ENCODE data around the gene GNAZ. TPM values are rescaled to one million over a fixed set of nuclear protein-coding genes. Genes with fewer than 3 reads are reported as not detected.

GNAZ gene
- total and polyA plus RNA-seq, 2 donors from 2014 or later, result 3.7 to 5.7 TPM

DNA sequence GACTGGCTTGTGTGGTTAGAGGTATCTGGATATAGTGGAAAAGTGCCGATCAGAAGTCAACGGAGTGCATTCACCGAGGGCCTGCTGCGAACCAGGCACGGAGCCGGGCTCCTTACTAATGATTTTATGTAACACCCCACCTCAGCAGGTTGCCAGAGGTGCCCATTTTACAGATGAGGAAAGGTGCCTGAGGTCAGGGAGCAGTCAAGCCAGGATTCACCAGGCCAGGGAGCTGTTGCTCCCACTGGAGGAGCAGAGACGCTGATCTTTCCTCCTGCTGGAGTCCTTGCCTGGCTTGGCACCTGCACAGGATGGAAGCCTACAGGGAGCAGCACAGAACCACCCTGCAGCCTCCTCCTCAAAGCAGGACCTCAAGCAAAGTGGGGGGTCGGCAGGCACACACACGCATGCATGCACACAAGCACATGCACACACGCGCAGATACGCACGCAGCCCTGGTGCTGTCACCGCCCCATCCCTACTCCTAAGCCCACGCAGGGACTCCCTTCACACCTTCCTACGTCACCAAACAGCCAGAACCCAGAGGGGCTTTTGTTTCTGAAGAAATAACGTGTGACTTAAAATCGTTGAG, 55.3 kb downstream of the GNAZ start:
- Histone ChIP-seq H3K9me3 (ENCODE audit: control insufficient read depth in 2 of 3, insufficient read depth in 1 of 3, low read length in 3 of 3) (no peaks in the 10 kb centered on the region), H3K9ac (ENCODE audit: low read length in 3 of 3) (no peak overlapping the region), H3K4me1 (ENCODE audit: control insufficient read depth in 2 of 3, insufficient read depth in 2 of 3, low read depth in 1 of 3, low read length in 3 of 3) (peaks cover 0 to 4% (median 0%) of the 10 kb centered on the region in 3 donors), H3K4me3 (ENCODE audit: low read length in 3 of 3) (no peak overlapping the region), H3K27ac (ENCODE audit: low read depth in 2 of 2, low read length in 2 of 2) (no peak overlapping the region), H3K36me3 (ENCODE audit: control insufficient read depth in 2 of 3, insufficient read depth in 3 of 3, low read length in 3 of 3) (peaks cover 0 to 5% (median 0%) of the 10 kb centered on the region in 3 donors), H3K27me3 (ENCODE audit: control insufficient read depth, insufficient read depth, low read length) (no peaks in the 10 kb centered on the region)
- no peak for FAIRE-seq
- no peak for DNase-seq
- intact Hi-C loops (cut with DNase I), result loop anchor here (10.0 kb wide), 1 partner anchor 161 kb away; no protein-coding TSS in a partner anchor
- TF ChIP-seq, protein P1, sequence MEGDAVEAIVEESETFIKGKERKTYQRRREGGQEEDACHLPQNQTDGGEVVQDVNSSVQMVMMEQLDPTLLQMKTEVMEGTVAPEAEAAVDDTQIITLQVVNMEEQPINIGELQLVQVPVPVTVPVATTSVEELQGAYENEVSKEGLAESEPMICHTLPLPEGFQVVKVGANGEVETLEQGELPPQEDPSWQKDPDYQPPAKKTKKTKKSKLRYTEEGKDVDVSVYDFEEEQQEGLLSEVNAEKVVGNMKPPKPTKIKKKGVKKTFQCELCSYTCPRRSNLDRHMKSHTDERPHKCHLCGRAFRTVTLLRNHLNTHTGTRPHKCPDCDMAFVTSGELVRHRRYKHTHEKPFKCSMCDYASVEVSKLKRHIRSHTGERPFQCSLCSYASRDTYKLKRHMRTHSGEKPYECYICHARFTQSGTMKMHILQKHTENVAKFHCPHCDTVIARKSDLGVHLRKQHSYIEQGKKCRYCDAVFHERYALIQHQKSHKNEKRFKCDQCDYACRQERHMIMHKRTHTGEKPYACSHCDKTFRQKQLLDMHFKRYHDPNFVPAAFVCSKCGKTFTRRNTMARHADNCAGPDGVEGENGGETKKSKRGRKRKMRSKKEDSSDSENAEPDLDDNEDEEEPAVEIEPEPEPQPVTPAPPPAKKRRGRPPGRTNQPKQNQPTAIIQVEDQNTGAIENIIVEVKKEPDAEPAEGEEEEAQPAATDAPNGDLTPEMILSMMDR (IDR thresholded peaks at IDR 0.05; ENCODE audit: borderline replicate concordance, extremely low read depth, insufficient read depth), result no peak

DNA sequence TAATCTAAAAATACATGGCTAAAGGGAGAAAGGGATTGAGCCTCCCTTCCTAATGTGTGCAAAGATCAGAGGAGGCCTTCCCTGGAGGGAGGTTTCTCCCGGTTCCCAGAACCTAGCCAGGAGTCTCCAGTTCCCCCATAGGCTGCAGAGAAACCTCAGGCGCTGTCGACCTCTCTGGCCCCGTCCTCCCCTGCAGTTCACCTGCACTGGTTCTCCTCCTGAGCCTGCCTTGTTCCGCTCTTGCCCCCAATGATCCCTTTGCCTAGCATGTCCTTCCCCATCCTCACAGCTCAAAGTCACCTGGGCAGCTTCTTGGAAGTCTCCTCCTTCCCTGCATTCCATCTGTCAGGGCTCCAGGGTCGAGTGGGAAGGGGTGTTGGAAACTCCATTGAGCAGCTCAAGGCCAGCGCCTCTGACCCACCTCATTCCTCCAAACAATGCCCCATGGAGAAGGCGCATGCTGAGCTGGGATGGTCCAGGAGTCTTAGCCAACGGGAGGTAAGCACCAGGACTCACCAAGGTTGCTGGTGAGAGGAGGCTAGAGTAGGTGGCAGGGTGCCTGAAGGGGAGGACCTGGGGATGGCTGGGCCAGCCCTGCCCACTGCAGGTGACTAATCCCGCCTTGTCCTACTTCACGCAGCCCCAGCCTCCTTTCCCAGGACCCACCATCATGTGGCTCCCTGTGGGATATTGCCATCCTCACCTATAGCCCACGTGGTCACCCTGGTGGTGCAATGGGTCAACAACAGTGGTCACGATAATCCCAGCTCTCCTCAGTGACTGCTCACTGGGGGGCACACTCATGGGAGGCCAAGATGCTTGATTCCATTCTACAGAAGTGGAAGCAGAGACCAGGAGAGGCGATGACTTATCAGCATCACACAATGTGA, 56.1 kb downstream of the GNAZ start:
- Histone ChIP-seq H3K4me3 (ENCODE audit: low read length in 3 of 3) (no peak overlapping the region), H3K4me1 (ENCODE audit: control insufficient read depth in 2 of 3, insufficient read depth in 2 of 3, low read depth in 1 of 3, low read length in 3 of 3) (peaks cover 0 to 4% (median 0%) of the 10 kb centered on the region in 3 donors), H3K27ac (ENCODE audit: low read depth in 2 of 2, low read length in 2 of 2) (no peak overlapping the region), H3K27me3 (ENCODE audit: control insufficient read depth, insufficient read depth, low read length) (no peaks in the 10 kb centered on the region), H3K9me3 (ENCODE audit: control insufficient read depth in 2 of 3, insufficient read depth in 1 of 3, low read length in 3 of 3) (no peaks in the 10 kb centered on the region), H3K36me3 (ENCODE audit: control insufficient read depth in 2 of 3, insufficient read depth in 3 of 3, low read length in 3 of 3) (peaks cover 0 to under 1% (median 0%) of the 10 kb centered on the region in 3 donors), H3K9ac (ENCODE audit: low read length in 3 of 3) (no peak overlapping the region)
- TF ChIP-seq, protein P1 (IDR thresholded peaks at IDR 0.05; ENCODE audit: borderline replicate concordance, extremely low read depth, insufficient read depth), result no peak
- DNase-seq, result no peak
- intact Hi-C loops (cut with DNase I), result loop anchor here (10.0 kb wide), 1 partner anchor 162 kb away; no protein-coding TSS in a partner anchor
- FAIRE-seq, result no peak

DNA sequence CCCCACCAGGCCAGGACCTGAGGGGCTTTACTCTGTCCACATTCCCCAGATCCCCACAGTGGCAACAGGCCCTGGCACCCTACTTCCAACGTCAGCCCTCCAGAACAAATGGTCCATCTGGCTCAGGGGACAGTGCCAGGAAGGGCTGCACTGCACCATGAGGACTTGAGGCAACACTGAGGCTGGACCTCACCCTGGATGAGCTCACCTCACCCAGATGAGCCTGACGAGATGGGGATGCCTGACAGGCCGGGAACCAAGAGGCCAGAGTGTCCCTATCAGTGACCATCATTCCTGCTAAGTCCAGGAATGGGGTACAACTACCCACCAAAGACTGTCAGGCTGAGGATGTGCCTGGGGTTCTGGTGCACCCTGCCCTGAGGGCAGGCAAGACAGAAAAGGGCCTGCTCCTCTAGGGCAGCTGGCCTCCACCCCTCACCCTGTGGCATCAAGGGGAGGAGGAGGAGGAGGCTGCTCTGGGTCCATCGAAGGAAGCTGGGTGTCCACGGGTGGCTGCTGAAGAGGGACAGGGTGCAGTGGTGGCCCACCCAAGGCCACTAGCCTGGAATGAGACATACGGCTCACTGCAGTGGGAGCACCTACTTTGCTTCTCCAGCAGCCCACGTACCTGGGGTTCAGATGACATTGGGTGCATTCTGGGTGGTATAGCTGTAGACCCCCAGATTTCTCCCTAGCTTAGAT, 56.9 kb downstream of the GNAZ start:
- intact Hi-C loops (cut with DNase I), result loop anchor here (10.0 kb wide), 1 partner anchor 162 kb away; no protein-coding TSS in a partner anchor
- H3K27ac ChIP-seq (ENCODE audit: low read depth in 2 of 2, low read length in 2 of 2), result no peak overlapping the region

More for the DNA sequence above, 56.9 kb downstream of the GNAZ start:
- TF ChIP-seq, protein P1 (IDR thresholded peaks at IDR 0.05; ENCODE audit: borderline replicate concordance, extremely low read depth, insufficient read depth), result no peak
- Histone ChIP-seq H3K9ac (ENCODE audit: low read length in 3 of 3) (no peak overlapping the region), H3K27me3 (ENCODE audit: control insufficient read depth, insufficient read depth, low read length) (no peaks in the 10 kb centered on the region), H3K4me3 (ENCODE audit: low read length in 3 of 3) (no peak overlapping the region), H3K4me1 (ENCODE audit: control insufficient read depth in 2 of 3, insufficient read depth in 2 of 3, low read depth in 1 of 3, low read length in 3 of 3) (peaks cover 0 to 4% (median 0%) of the 10 kb centered on the region in 3 donors), H3K36me3 (ENCODE audit: control insufficient read depth in 2 of 3, insufficient read depth in 3 of 3, low read length in 3 of 3) (no peaks in the 10 kb centered on the region), H3K9me3 (ENCODE audit: control insufficient read depth in 2 of 3, insufficient read depth in 1 of 3, low read length in 3 of 3) (no peaks in the 10 kb centered on the region)
- no peak for FAIRE-seq
- no peak for DNase-seq
